Endothelial cell of umbilical vein (primary cell): ENCODE measurements around the gene EDA. TPM values are rescaled to one million over a fixed set of nuclear protein-coding genes. Genes with fewer than 3 reads are reported as not detected.

Experiments
- BruUV-seq: library from RNA; stranded (reverse); fragments of 400-500 nt; replicated peaks from 2 replicates; lab custom pipeline; 2021; lab: Mats Ljungman, UMichigan
- CTCF ChIA-PET: fragments of 300-600, 350-600 bp; sonication (Branson Sonifier 250); formaldehyde crosslinking; loops from one replicate; lab custom pipeline; 2021; ENCODE audit warnings: antibody characterized with exemption, inconsistent platforms; lab: Charles Lee
- POLR2A ChIA-PET: fragments of 300-600, 350-600 bp; sonication (Branson Sonifier 250); formaldehyde crosslinking; loops from one replicate; lab custom pipeline; 2021; ENCODE audit warnings: antibody characterized with exemption, inconsistent platforms; lab: Charles Lee
- DNase-seq: peaks from one replicate; pipeline ENCODE4 v3.0.0-alpha.2; 2011; ENCODE audit warnings: low read depth, low spot score
- FAIRE-seq: peaks from 2 replicates; lab custom pipeline; 2011; peaks lifted over from hg19 to GRCh38; lab: Jason Lieb, UNC
- H2AFZ ChIP-seq: 2 replicates; pipeline ENCODE4 v1.6.0; 2012; ENCODE audit warnings: low read depth, low read length, control low read depth, inconsistent platforms
- H3K27ac ChIP-seq: 2 replicates; pipeline ENCODE4 v1.5.1; 2011; ENCODE audit warnings: low read depth, mild to moderate bottlenecking, control low read depth, low read length, moderate library complexity; ENCODE audit not compliant: insufficient read depth
- H3K27me3 ChIP-seq, 2 experiments: 2 replicates each; pipeline versions ENCODE4 v1.6.0 to v1.6.1; 2011; ENCODE audit warnings: low read length in 2 of 2, mixed read lengths in 1 of 2; ENCODE audit not compliant: control insufficient read depth in 2 of 2, insufficient read depth in 2 of 2
- H3K36me3 ChIP-seq, 2 experiments: 2 replicates in 1 of 2; 3 replicates in 1 of 2; pipeline ENCODE4 v1.5.1; 2011; ENCODE audit warnings: low read length in 2 of 2, mild to moderate bottlenecking in 1 of 2, moderate library complexity in 1 of 2; ENCODE audit not compliant: control insufficient read depth in 2 of 2, insufficient read depth in 2 of 2; ENCODE audit errors: extremely low read depth in 1 of 2
- H3K4me1 ChIP-seq: 3 replicates; pipeline ENCODE4 v1.5.1; 2011; ENCODE audit warnings: mild to moderate bottlenecking, low read length; ENCODE audit not compliant: control insufficient read depth, insufficient read depth; ENCODE audit errors: extremely low read depth
- H3K4me2 ChIP-seq: 2 replicates; pipeline ENCODE4 v1.6.1; 2011; ENCODE audit warnings: low read length, control low read depth, mixed read lengths; ENCODE audit not compliant: insufficient read depth
- H3K4me3 ChIP-seq, 3 experiments: fragments of 200-600 bp in 1 of 3; sonication (generic), shearing (Covaris generic) in 1 of 3; replicated peaks in 1 of 3; 2 replicates each; pipeline ENCODE4 v1.5.1; 2011 to 2016; ENCODE audit warnings: control low read depth in 3 of 3, low read length in 3 of 3, mild to moderate bottlenecking in 2 of 3, inconsistent platforms in 1 of 3, low read depth in 1 of 3, moderate library complexity in 1 of 3; ENCODE audit not compliant: insufficient read depth in 1 of 3
- H3K79me2 ChIP-seq: 2 replicates; pipeline ENCODE4 v1.6.0; 2012; ENCODE audit warnings: low read length, inconsistent platforms; ENCODE audit not compliant: control insufficient read depth, insufficient read depth
- H3K9ac ChIP-seq: replicated peaks from 2 replicates; pipeline ENCODE3; 2011; ENCODE audit warnings: low read length, control low read depth; ENCODE audit not compliant: insufficient read depth; ENCODE audit errors: extremely low read depth
- H3K9me1 ChIP-seq: replicated peaks from 3 replicates; pipeline ENCODE4 v1.6.0; 2011; ENCODE audit warnings: mild to moderate bottlenecking, low read length; ENCODE audit not compliant: control insufficient read depth, insufficient read depth; ENCODE audit errors: extremely low read depth
- H3K9me3 ChIP-seq: replicated peaks from 2 replicates; pipeline ENCODE4 v1.5.1; 2012; ENCODE audit warnings: low read length, inconsistent platforms; ENCODE audit not compliant: control insufficient read depth, insufficient read depth
- H4K20me1 ChIP-seq: replicated peaks from 2 replicates; pipeline ENCODE3; 2011; ENCODE audit warnings: mild to moderate bottlenecking, low read length; ENCODE audit not compliant: control insufficient read depth, insufficient read depth; ENCODE audit errors: extremely low read depth
- CTCF ChIP-seq, 2 donors: IDR thresholded peaks; 1 replicate in 1 of 2; 2 replicates in 1 of 2; pipeline ENCODE4 v1.5.1; 2011; ENCODE audit warnings: low read length in 2 of 2, mild to moderate bottlenecking in 2 of 2, moderate library complexity in 2 of 2, control low read depth in 1 of 2, inconsistent platforms in 1 of 2, low read depth in 1 of 2; ENCODE audit not compliant: insufficient read depth in 1 of 2; ENCODE audit errors: extremely low read depth in 1 of 2
- EZH2 ChIP-seq: IDR thresholded peaks from 2 replicates; pipeline ENCODE4 v1.6.1; 2012; ENCODE audit warnings: borderline replicate concordance, low read depth, mild to moderate bottlenecking, moderate library complexity, low read length, inconsistent platforms; ENCODE audit not compliant: severe bottlenecking
- FOS ChIP-seq: IDR thresholded peaks from 2 replicates; pipeline ENCODE4 v1.6.1; 2011; ENCODE audit warnings: mild to moderate bottlenecking, low read length, moderate library complexity, borderline replicate concordance; ENCODE audit not compliant: insufficient read depth
- GATA2 ChIP-seq: IDR thresholded peaks from 2 replicates; pipeline ENCODE4 v1.7.0; 2011; ENCODE audit warnings: low read depth, mild to moderate bottlenecking, moderate library complexity, mixed read lengths, low read length; ENCODE audit not compliant: insufficient read length, insufficient read depth
- JUN ChIP-seq: IDR thresholded peaks from 2 replicates; pipeline ENCODE4 v1.6.1; 2011; ENCODE audit warnings: borderline replicate concordance, low read depth; ENCODE audit not compliant: insufficient read length, insufficient read depth
- MAX ChIP-seq: IDR thresholded peaks from 2 replicates; pipeline ENCODE4 v1.6.1; 2011; ENCODE audit not compliant: insufficient read depth, insufficient read length
- MYC ChIP-seq: IDR thresholded peaks from one replicate; pipeline ENCODE4 v1.6.1; 2011; ENCODE audit warnings: mild to moderate bottlenecking, low read depth, low read length
- POLR2A ChIP-seq: IDR thresholded peaks from 2 replicates; pipeline ENCODE4 v1.6.1; 2012; ENCODE audit warnings: low read depth, mild to moderate bottlenecking, control low read depth, low read length
- POLR2AphosphoS5 ChIP-seq: IDR thresholded peaks from 2 replicates; pipeline ENCODE4 v1.6.1; 2012; ENCODE audit warnings: low read depth, mild to moderate bottlenecking, control low read depth, low read length, moderate library complexity; ENCODE audit not compliant: insufficient read depth
- dilution Hi-C: fragments of 300-500 bp; cut with MboI; formaldehyde crosslinking; loops from one replicate; pipeline ENCODE4 v1.15.0; 2019; ENCODE audit warnings: low sequenced_read_pairs; ENCODE audit not compliant: extremely low pct_ligation_motif_present
- intact Hi-C: fragments of 100-400 bp; cut with micrococcal nuclease; formaldehyde crosslinking; loops from one replicate; pipeline ENCODE4 v1.10.0; 2022
- polyA plus RNA-seq, 4 experiments: library from polyadenylated mRNA; depleted of rRNA in 3 of 4; stranded (reverse) in 3 of 4; unstranded in 1 of 4; fragments of >200 nt; gene quantifications; 2 replicates each; pipeline versions ENCODE4 v1.2.1 to v1.2.3, GENCODE V29; 2011 to 2012; ENCODE audit warnings: missing spikeins in 1 of 4
- total RNA-seq: library from RNA; stranded (reverse); gene quantifications from 2 replicates; pipeline ENCODE4 v1.2.3, GENCODE V29; 2021

Gene EDA
- total and polyA plus RNA-seq, 2 donors (not counting 3 experiments of a cell fraction or from before 2014, with no cell fraction given): 0.37 to 1.2 TPM

- POLR2A ChIA-PET: interaction anchor here (0.5 kb wide), 1 partner anchor 334 kb away, joined by 6 read pairs; no protein-coding TSS in a partner anchor
- dilution Hi-C loops (no loop called here), intact Hi-C loops (no loop called here)
- TF ChIP-seq FOS (no peak), POLR2A (no peak), POLR2AphosphoS5 (no peak), MYC (no peak), CTCF (IDR thresholded peaks at IDR 0.05; ENCODE audit: extremely low read depth in 1 of 2, insufficient read depth in 1 of 2, low read depth in 1 of 2, low read length in 2 of 2) (no peak), MAX (no peak), EZH2 (no peak), JUN (no peak), GATA2 (no peak)
- H3K9me1 ChIP-seq: no peaks in the 10 kb centered on the region
- no peaks in the 10 kb centered on the region for H3K79me2 ChIP-seq
- no peak for DNase-seq
- H3K9ac ChIP-seq: no peak overlapping the region
- no peaks in the 10 kb centered on the region for H3K36me3 ChIP-seq
- H3K4me2 ChIP-seq: no peak overlapping the region
- no peak overlapping the region for H3K27ac ChIP-seq
- H3K9me3 ChIP-seq: no peaks in the 10 kb centered on the region
- CTCF ChIA-PET: no interaction called here
- no peak overlapping the region for H3K4me3 ChIP-seq
- BruUV-seq: no TSS peak
- no peaks in the 10 kb centered on the region for H3K27me3 ChIP-seq
- H4K20me1 ChIP-seq: no peaks in the 10 kb centered on the region
- H2AFZ ChIP-seq: no peak overlapping the region
- FAIRE-seq: no peak
- H3K4me1 ChIP-seq: no peaks in the 10 kb centered on the region
Measured at GRCh38 chrX:69759921-69760625, 144.2 kb downstream of the EDA start.
